ENCODE data around the gene FAM111A.
A peak's percentile ranks its signal among the peaks of the same experiment; 100 is the strongest.

FAM111A gene

GRCh38 chr11:59141673-59142460, 789 bp upstream of the FAM111A start:
- no peak for DNase-seq (ENCODE audit: low read depth, low spot score)

GRCh38 chr11:59144096-59144495, 1.4 kb downstream of the FAM111A start:
- no peak for DNase-seq (ENCODE audit: low read depth, low spot score)

- peak; percentile 14 for DNase-seq (ENCODE audit: low read depth, low spot score)
Observed at GRCh38 chr11:59144579-59145345, 2.1 kb downstream of the FAM111A start.

DNA sequence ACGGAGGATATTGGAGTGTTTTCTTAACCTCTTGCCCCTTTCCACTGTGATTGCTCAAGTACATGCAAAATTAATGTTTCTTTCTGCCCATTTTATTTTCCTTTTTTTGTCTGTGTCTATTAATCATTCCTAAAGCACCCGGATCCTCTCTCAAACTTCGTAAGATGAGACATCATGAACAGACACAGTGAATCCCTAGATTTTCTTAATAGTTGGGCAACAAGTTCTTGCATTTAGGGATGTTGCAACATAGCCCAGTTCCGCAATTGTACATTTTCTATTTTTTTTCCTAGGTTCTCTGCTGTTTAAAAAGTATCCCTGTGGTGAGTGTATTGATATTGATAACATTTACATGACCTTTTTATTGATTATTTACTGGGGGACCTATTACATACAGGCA, 2.9 kb downstream of the FAM111A start:
- no peak for DNase-seq (ENCODE audit: low read depth, low spot score)

DNA sequence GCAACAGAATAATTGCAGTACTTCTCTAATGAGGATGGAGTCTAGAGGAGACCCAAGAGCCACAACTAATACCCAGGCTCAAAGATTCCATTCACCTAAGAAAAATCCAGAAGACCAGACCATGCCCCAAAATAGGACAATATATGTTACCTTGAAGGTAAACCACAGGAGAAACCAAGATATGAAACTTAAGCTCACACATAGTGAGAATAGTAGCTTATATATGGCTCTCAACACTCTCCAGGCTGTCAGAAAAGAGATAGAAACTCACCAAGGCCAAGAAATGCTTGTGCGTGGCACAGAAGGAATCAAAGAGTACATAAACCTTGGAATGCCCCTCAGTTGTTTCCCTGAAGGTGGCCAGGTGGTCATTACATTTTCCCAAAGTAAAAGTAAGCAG, 9.1 kb downstream of the FAM111A start:
- no peak for DNase-seq (ENCODE audit: low read depth, low spot score)

DNA sequence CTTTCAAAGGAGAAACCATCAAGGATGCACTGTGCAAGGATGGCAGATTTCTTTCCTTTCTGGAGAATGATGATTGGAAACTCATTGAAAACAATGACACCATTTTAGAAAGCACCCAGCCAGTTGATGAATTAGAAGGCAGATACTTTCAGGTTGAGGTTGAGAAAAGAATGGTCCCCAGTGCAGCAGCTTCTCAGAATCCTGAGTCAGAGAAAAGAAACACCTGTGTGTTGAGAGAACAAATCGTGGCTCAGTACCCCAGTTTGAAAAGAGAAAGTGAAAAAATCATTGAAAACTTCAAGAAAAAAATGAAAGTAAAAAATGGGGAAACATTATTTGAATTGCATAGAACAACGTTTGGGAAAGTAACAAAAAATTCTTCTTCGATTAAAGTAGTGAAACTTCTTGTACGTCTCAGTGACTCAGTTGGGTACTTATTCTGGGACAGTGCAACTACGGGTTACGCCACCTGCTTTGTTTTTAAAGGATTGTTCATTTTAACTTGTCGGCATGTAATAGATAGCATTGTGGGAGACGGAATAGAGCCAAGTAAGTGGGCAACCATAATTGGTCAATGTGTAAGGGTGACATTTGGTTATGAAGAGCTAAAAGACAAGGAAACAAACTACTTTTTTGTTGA, 9.8 kb downstream of the FAM111A start:
- DNase-seq (ENCODE audit: low read depth, low spot score), result no peak

GRCh38 chr11:59154610-59155009, 12.0 kb downstream of the FAM111A start:
- no peak for DNase-seq (ENCODE audit: low read depth, low spot score)

DNA sequence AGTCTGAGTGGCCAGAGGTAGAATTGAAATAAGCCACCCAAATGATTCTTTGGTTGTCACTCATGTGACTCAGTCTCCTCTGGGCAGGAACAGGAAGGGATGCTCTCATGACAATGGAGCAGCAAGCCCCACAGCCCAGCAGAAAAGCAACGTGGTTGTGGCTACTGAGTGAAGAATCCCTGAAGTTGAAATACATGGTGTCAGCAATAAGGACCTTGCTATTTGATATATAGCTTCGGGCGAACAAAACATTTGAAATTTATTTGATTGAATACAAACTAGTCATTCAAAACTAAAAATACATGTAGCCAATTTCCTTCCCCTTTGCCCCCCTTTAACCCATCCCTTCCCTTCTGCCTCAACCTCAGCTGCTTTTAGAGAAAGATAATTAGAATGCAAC, 14.8 kb downstream of the FAM111A start:
- no peak for DNase-seq (ENCODE audit: low read depth, low spot score)

DNA sequence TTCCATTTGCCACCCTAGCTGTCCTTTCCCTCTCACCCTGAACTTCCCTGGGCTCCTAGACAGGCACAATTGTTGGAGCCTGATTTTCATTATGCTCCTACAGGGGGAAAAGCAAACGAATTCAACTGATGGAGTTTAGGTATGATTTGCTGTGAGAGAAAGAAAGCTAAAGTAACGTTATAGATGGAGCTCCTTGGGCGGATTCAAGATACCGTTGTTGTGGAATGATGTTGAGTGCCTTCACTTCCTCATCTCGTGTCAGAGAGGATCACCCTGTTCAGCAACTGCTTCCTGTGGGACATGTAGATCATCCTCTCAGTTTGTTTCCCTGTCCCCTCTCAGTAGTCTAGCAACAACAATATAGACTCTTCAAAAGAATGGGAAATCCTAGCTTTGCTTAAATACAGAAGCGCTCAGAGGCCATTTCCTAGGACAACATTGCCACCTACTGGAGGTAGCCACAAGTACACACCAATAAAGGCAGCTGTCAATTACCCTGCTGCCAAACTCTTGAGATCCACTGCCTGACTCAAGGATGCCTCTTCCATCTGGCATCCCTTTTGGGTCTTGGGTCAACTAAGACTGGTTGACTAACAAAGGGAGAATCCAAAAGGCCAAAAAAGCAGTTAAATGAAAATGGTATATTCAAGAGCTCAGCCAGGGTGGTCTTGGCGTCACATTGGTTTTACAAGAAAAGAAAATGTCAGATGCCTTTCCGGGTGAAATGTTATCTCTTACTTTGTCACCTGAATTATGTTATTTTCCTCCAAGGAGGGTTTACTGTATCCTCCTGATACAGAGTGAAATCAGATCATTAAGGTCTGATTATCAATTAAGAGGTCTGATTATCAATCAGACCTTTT, 15.8 kb downstream of the FAM111A start:
- DNase-seq (ENCODE audit: low read depth, low spot score), result no peak

GRCh38 chr11:59164028-59164427, 21.4 kb downstream of the FAM111A start:
- no peak for DNase-seq (ENCODE audit: low read depth, low spot score)

DNA sequence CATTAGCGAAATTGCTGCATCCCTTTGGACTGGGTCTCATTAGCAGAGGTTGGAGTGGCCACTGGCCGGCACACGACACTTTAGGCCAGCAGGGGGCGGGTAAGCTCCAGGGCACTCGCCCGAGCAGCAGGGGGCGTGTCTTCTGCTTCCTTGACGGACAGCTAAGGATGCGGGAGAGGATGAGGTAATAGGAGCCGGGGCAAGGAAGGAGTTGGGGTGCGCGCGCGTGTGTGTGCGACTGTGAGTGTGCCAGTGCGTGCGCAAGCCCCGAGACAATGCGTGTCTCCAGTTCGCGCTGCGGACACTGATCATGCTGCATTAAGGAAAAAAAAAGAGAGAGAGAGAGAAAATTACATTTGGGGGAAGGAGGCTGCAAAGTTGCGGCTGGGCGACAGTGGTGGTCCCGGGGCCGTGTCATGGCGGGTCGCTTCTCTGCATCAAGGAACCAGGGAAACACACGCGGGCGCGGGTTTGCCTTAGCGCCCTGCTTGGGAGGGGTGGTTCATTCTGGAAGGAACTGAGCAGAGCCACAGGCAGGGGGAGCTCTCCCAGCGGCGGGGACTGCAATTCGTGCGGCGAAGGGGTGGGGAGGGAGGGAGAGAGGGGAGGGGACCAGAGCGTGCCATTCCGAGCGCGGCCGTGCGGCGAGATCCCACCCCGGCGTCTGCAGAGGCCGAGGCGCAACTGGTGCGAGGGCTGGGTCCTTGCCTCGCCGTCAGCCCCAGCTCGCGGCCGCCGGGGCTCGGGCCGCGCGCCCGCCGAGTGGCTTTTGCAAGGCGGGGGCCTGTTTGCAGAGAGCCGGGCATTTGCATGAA, 29.1 kb downstream of the FAM111A start, which contains the start of gene DTX4:
TSS of gene DTX4 (plus strand) at position 625 of the 815 bp plus-strand sequence. CDS start 464 bp downstream, outside the sequence.
- peak; percentile 82 for DNase-seq (ENCODE audit: low read depth, low spot score)

GRCh38 chr11:59172345-59173079, 29.9 kb downstream of the FAM111A start:
- no peak for DNase-seq (ENCODE audit: low read depth, low spot score)

GRCh38 chr11:59173080-59173963, 30.7 kb downstream of the FAM111A start:
- DNase-seq (ENCODE audit: low read depth, low spot score), result no peak

GRCh38 chr11:59173964-59174663, 31.5 kb downstream of the FAM111A start:
- DNase-seq (ENCODE audit: low read depth, low spot score), result no peak

- no peak for DNase-seq (ENCODE audit: low read depth, low spot score)
Observed at GRCh38 chr11:59174664-59175033, 32.0 kb downstream of the FAM111A start.

DNA sequence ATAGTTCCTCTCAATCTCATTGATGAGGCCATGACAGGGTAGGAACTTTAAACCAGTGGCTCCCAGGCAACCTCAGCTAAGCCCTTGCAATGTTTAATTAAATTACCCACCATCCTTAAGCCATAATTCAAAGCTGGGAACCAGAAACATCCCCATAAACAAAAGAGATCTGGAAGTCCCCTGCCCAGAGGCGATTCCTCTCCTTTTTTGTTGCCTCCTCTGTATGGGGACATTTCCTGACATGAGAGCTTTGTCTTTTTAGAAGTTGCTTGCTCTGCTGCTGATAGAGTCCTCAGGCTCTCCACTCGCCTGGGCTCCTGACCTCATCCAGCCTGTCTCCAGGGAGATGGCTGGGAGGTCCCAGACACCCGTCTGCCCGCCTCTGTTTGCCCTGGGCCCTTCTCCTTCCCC, 32.4 kb downstream of the FAM111A start:
- no peak for DNase-seq (ENCODE audit: low read depth, low spot score)

- no peak for DNase-seq (ENCODE audit: low read depth, low spot score)
Observed at GRCh38 chr11:59176330-59176729, 33.7 kb downstream of the FAM111A start.

GRCh38 chr11:59178402-59178801, 35.7 kb downstream of the FAM111A start:
- DNase-seq (ENCODE audit: low read depth, low spot score), result no peak

Measured in activated naive CD8-positive, alpha-beta T cell treated with anti-CD3 and anti-CD28 coated beads, Interleukin-2, amount 50 U/mL, for 16 hours (primary cell).